ENCODE measurements around the gene PRDM2. TPM values are rescaled to one million over a fixed set of nuclear protein-coding genes. Genes with fewer than 3 reads are reported as not detected.

The PRDM2 gene
- total RNA-seq, 1 experiment from 2014 or later, result 36.0 TPM

GRCh38 chr1:13829152-13829769, 129.3 kb downstream of the PRDM2 start:
- H3K9ac ChIP-seq (ENCODE audit: low read length), result peak overlapping the region; percentile 65

GRCh38 chr1:13830170-13830569, 130.2 kb downstream of the PRDM2 start:
- no peaks in the 10 kb centered on the region for H3K79me2 ChIP-seq (ENCODE audit: low read length)
- H3K27ac ChIP-seq (ENCODE audit: low read length), result no peak overlapping the region
- no peaks in the 10 kb centered on the region for H3K9me2 ChIP-seq (replicated peaks; ENCODE audit: insufficient read depth, low read length)
- no peaks in the 10 kb centered on the region for H3K9me3 ChIP-seq (ENCODE audit: low read length)
- H3K27me3 ChIP-seq (ENCODE audit: low read length), result no peaks in the 10 kb centered on the region
- H3K4me3 ChIP-seq (ENCODE audit: low read length), result no peak overlapping the region
- H4K20me1 ChIP-seq (ENCODE audit: insufficient read depth, low read depth, low read length), result no peaks in the 10 kb centered on the region
- no peak overlapping the region for H3K4me2 ChIP-seq (ENCODE audit: low read depth, low read length, poor library complexity, severe bottlenecking)
- H3K9ac ChIP-seq (ENCODE audit: low read length), result no peak overlapping the region
- DNase-seq, result no peak
- H2AFZ ChIP-seq (ENCODE audit: low read length), result no peak overlapping the region
- H3K36me3 ChIP-seq (ENCODE audit: insufficient read depth, low read length), result no peaks in the 10 kb centered on the region
- peaks cover 5% of the 10 kb centered on the region; the same call in 1 of the 2 replicates for H3K4me1 ChIP-seq (ENCODE audit: low read length)

More at GRCh38 chr1:13829152-13829769, 129.3 kb downstream of the PRDM2 start:
- peak overlapping the region; percentile 98 for H2AFZ ChIP-seq (ENCODE audit: low read length)
- peaks cover 5% of the 10 kb centered on the region; the same call in 1 of the 2 replicates for H3K4me1 ChIP-seq (ENCODE audit: low read length)
- DNase-seq, result no peak
- no peaks in the 10 kb centered on the region for H3K9me2 ChIP-seq (replicated peaks; ENCODE audit: insufficient read depth, low read length)
- no peaks in the 10 kb centered on the region for H3K27me3 ChIP-seq (ENCODE audit: low read length)
- peak overlapping the region; percentile 68 for H3K4me3 ChIP-seq (ENCODE audit: low read length)
- no peaks in the 10 kb centered on the region for H4K20me1 ChIP-seq (ENCODE audit: insufficient read depth, low read depth, low read length)
- no peaks in the 10 kb centered on the region for H3K36me3 ChIP-seq (ENCODE audit: insufficient read depth, low read length)
- no peaks in the 10 kb centered on the region for H3K79me2 ChIP-seq (ENCODE audit: low read length)
- H3K27ac ChIP-seq (ENCODE audit: low read length), result no peak overlapping the region
- H3K9me3 ChIP-seq (ENCODE audit: low read length), result no peaks in the 10 kb centered on the region
- peak overlapping the region; percentile 69 for H3K4me2 ChIP-seq (ENCODE audit: low read depth, low read length, poor library complexity, severe bottlenecking)

- Histone ChIP-seq H3K9me3 (ENCODE audit: low read length) (no peaks in the 10 kb centered on the region), H3K27me3 (ENCODE audit: low read length) (no peaks in the 10 kb centered on the region), H3K4me2 (ENCODE audit: low read depth, low read length, poor library complexity, severe bottlenecking) (no peak overlapping the region), H3K36me3 (ENCODE audit: insufficient read depth, low read length) (no peaks in the 10 kb centered on the region), H2AFZ (ENCODE audit: low read length) (no peak overlapping the region), H3K9me2 (replicated peaks; ENCODE audit: insufficient read depth, low read length) (no peaks in the 10 kb centered on the region), H3K9ac (ENCODE audit: low read length) (no peak overlapping the region), H3K79me2 (ENCODE audit: low read length) (no peaks in the 10 kb centered on the region), H3K27ac (ENCODE audit: low read length) (no peak overlapping the region), H3K4me3 (ENCODE audit: low read length) (no peak overlapping the region), H4K20me1 (ENCODE audit: insufficient read depth, low read depth, low read length) (no peaks in the 10 kb centered on the region), H3K4me1 (ENCODE audit: low read length) (peaks cover 5% of the 10 kb centered on the region; the same call in 1 of the 2 replicates)
- DNase-seq, result no peak
Measured at GRCh38 chr1:13830616-13831280, 130.8 kb downstream of the PRDM2 start.

GRCh38 chr1:13832100-13832499, 132.1 kb downstream of the PRDM2 start:
- Histone ChIP-seq H4K20me1 (ENCODE audit: insufficient read depth, low read depth, low read length) (no peaks in the 10 kb centered on the region), H2AFZ (ENCODE audit: low read length) (no peak overlapping the region), H3K4me3 (ENCODE audit: low read length) (no peak overlapping the region), H3K36me3 (ENCODE audit: insufficient read depth, low read length) (no peaks in the 10 kb centered on the region), H3K4me2 (ENCODE audit: low read depth, low read length, poor library complexity, severe bottlenecking) (no peak overlapping the region), H3K9me3 (ENCODE audit: low read length) (no peaks in the 10 kb centered on the region), H3K9ac (ENCODE audit: low read length) (no peak overlapping the region), H3K27me3 (ENCODE audit: low read length) (no peaks in the 10 kb centered on the region), H3K79me2 (ENCODE audit: low read length) (no peaks in the 10 kb centered on the region), H3K27ac (ENCODE audit: low read length) (no peak overlapping the region), H3K9me2 (replicated peaks; ENCODE audit: insufficient read depth, low read length) (no peaks in the 10 kb centered on the region), H3K4me1 (ENCODE audit: low read length) (peaks cover 5% of the 10 kb centered on the region; the same call in 1 of the 2 replicates)
- no peak for DNase-seq

- no peaks in the 10 kb centered on the region for H4K20me1 ChIP-seq (ENCODE audit: insufficient read depth, low read depth, low read length)
- peaks cover 5% of the 10 kb centered on the region; the same call in 1 of the 2 replicates for H3K4me1 ChIP-seq (ENCODE audit: low read length)
- no peaks in the 10 kb centered on the region for H3K9me3 ChIP-seq (ENCODE audit: low read length)
- H3K9ac ChIP-seq (ENCODE audit: low read length), result no peak overlapping the region
- H2AFZ ChIP-seq (ENCODE audit: low read length), result no peak overlapping the region
- no peak overlapping the region for H3K4me2 ChIP-seq (ENCODE audit: low read depth, low read length, poor library complexity, severe bottlenecking)
- no peaks in the 10 kb centered on the region for H3K27me3 ChIP-seq (ENCODE audit: low read length)
- H3K79me2 ChIP-seq (ENCODE audit: low read length), result no peaks in the 10 kb centered on the region
- H3K4me3 ChIP-seq (ENCODE audit: low read length), result no peak overlapping the region
- no peaks in the 10 kb centered on the region for H3K9me2 ChIP-seq (replicated peaks; ENCODE audit: insufficient read depth, low read length)
- no peak for DNase-seq
- H3K36me3 ChIP-seq (ENCODE audit: insufficient read depth, low read length), result no peaks in the 10 kb centered on the region
- no peak overlapping the region for H3K27ac ChIP-seq (ENCODE audit: low read length)
Measured at GRCh38 chr1:13832536-13832935, 132.5 kb downstream of the PRDM2 start.

- no peaks in the 10 kb centered on the region for H3K36me3 ChIP-seq (ENCODE audit: insufficient read depth, low read length)
- no peaks in the 10 kb centered on the region for H3K9me3 ChIP-seq (ENCODE audit: low read length)
- no peak overlapping the region for H3K9ac ChIP-seq (ENCODE audit: low read length)
- no peaks in the 10 kb centered on the region for H3K9me2 ChIP-seq (replicated peaks; ENCODE audit: insufficient read depth, low read length)
- no peaks in the 10 kb centered on the region for H3K4me1 ChIP-seq (ENCODE audit: low read length)
- no peak overlapping the region for H3K4me3 ChIP-seq (ENCODE audit: low read length)
- no peak overlapping the region for H3K4me2 ChIP-seq (ENCODE audit: low read depth, low read length, poor library complexity, severe bottlenecking)
- no peaks in the 10 kb centered on the region for H3K79me2 ChIP-seq (ENCODE audit: low read length)
- no peak for DNase-seq
- H3K27me3 ChIP-seq (ENCODE audit: low read length), result no peaks in the 10 kb centered on the region
- H3K27ac ChIP-seq (ENCODE audit: low read length), result no peak overlapping the region
- no peak overlapping the region for H2AFZ ChIP-seq (ENCODE audit: low read length)
- no peaks in the 10 kb centered on the region for H4K20me1 ChIP-seq (ENCODE audit: insufficient read depth, low read depth, low read length)
Measured at GRCh38 chr1:13836136-13836535, 136.1 kb downstream of the PRDM2 start.

- no peak for DNase-seq
- Histone ChIP-seq H3K9ac (ENCODE audit: low read length) (no peak overlapping the region), H3K9me3 (ENCODE audit: low read length) (no peaks in the 10 kb centered on the region), H3K4me2 (ENCODE audit: low read depth, low read length, poor library complexity, severe bottlenecking) (no peak overlapping the region), H3K4me1 (ENCODE audit: low read length) (no peaks in the 10 kb centered on the region), H3K36me3 (ENCODE audit: insufficient read depth, low read length) (no peaks in the 10 kb centered on the region), H2AFZ (ENCODE audit: low read length) (no peak overlapping the region), H3K9me2 (replicated peaks; ENCODE audit: insufficient read depth, low read length) (no peaks in the 10 kb centered on the region), H3K27ac (ENCODE audit: low read length) (no peak overlapping the region), H4K20me1 (ENCODE audit: insufficient read depth, low read depth, low read length) (no peaks in the 10 kb centered on the region), H3K4me3 (ENCODE audit: low read length) (no peak overlapping the region), H3K27me3 (ENCODE audit: low read length) (no peaks in the 10 kb centered on the region), H3K79me2 (ENCODE audit: low read length) (no peaks in the 10 kb centered on the region)
Measured at GRCh38 chr1:13836631-13837030, 136.6 kb downstream of the PRDM2 start.

GRCh38 chr1:13838236-13838635, 138.2 kb downstream of the PRDM2 start:
- Histone ChIP-seq H3K9ac (ENCODE audit: low read length) (no peak overlapping the region), H3K36me3 (ENCODE audit: insufficient read depth, low read length) (no peaks in the 10 kb centered on the region), H3K9me2 (replicated peaks; ENCODE audit: insufficient read depth, low read length) (no peaks in the 10 kb centered on the region), H3K4me1 (ENCODE audit: low read length) (no peaks in the 10 kb centered on the region), H3K27ac (ENCODE audit: low read length) (no peak overlapping the region), H4K20me1 (ENCODE audit: insufficient read depth, low read depth, low read length) (no peaks in the 10 kb centered on the region), H3K4me2 (ENCODE audit: low read depth, low read length, poor library complexity, severe bottlenecking) (no peak overlapping the region), H3K9me3 (ENCODE audit: low read length) (no peaks in the 10 kb centered on the region), H3K4me3 (ENCODE audit: low read length) (no peak overlapping the region), H3K27me3 (ENCODE audit: low read length) (no peaks in the 10 kb centered on the region), H2AFZ (ENCODE audit: low read length) (no peak overlapping the region), H3K79me2 (ENCODE audit: low read length) (no peaks in the 10 kb centered on the region)
- no peak for DNase-seq

Data from Karpas-422 (cell line).